GM21786 (cell line): ENCODE data around the gene MBP.
A peak's percentile ranks its signal among the peaks of the same experiment; 100 is the strongest.
"Not testable (repeated sequence)": the region's sequence is repeated elsewhere in the genome, so short reads cannot be mapped to it uniquely, and the experiment has no call there.

Source experiments
- ATAC-seq: cut with Tn5 transposase; IDR thresholded peaks from one replicate; pipeline ENCODE4 v1.9.1; 2021; ENCODE audit not compliant: unreplicated experiment

The MBP gene

DNA sequence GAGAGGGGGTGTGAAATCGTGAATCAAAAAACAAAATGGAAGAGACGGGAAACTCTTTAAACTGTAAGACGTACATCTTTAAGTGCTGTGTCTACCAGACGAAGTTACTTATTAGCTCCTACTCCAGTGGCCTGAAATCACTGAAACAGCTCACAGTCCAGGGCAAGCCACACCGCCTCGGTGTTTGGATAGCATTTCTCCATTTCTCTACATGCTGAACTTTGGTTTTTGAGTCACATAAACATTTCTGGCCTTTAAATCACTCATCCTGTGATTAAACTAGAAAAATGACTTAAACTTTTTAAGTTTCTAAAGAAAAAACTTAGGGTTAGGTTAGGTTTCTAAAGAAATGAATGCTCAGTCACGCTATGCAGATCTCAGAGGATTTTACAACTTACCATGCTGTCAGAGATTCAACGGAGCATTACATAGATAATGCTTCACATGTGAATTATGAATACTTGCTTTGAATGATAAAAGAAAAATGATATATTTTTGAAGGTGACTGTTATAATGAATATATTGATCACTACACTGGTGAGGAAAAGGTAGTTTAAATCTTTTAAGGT, 138.4 kb downstream of the MBP start:
- no peak for ATAC-seq

DNA sequence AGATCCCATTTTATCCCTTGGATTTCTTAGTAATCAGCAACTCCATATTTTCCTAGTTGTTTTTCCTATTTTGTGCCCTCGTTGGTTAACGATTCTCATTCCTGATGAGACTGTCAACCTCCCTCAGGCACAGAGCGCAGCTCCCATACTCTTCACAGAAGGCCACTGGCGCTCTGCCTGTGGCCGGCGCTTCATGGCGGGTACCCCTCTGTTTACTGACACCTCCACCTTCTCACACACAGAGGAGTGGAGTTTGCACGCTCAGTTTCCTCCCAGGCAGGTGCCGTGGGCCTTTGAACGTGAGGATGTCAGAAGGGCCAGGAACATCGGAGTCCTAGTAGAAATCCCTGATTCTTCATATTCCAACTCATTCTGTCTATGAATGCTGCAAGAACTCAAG, 139.0 kb downstream of the MBP start:
- ATAC-seq, result no peak

DNA sequence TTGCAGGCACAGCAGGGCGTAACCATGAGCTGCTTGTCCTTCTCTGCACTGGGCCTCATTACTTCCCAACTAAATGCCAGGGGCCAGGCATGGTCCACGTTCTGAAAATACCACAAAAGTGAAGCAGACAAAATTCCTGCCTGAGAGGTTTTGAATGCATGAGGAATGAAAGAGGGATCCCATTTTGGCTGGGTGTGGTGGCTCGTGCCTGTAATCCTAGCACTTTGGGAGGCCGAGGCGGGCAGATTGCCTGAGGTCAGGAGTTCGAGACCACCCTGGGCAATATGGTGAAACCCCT, 139.5 kb downstream of the MBP start:
- ATAC-seq, result no peak

DNA sequence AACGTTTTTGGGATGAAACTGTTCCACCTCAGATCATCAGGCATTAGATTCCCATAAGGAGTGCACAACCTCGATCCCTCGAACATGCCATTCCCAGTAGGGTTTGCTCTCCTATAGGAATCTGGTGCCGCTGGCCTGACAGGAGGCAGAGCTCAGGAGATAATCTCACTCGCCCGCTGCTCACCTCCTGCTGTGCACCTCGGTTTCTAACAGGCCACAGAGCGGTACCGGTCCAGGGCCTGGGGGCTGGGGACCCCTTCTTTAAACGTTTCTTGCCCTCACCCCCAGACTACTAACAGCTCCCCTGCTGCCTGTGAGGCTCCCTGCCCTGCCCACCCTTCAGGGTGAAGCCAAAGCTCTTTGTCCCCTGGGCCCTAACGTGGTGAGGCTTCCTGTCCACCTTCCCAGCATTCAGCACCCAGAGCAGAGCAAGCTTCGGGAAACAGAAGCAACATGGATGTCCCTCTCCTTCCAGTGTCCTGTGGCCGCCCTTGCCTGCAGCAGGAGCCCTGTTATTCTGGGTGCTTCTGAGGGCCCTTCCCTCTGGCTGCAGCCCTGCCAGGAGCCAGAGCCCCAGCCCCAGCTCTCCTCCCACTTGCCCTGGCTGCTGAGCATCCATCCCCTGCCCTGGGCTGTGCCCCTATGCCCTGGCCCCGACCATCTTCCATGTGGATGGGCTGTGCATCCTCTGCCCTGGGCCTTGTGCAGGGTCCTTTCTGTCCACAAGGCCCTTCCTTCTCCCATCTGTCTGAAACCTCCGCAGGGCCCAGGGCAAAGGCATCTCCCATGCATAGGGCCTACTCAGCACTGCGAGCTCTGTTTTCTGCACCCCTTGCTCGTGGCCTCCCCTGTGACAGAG, 140.1 kb downstream of the MBP start:
- no peak for ATAC-seq

DNA sequence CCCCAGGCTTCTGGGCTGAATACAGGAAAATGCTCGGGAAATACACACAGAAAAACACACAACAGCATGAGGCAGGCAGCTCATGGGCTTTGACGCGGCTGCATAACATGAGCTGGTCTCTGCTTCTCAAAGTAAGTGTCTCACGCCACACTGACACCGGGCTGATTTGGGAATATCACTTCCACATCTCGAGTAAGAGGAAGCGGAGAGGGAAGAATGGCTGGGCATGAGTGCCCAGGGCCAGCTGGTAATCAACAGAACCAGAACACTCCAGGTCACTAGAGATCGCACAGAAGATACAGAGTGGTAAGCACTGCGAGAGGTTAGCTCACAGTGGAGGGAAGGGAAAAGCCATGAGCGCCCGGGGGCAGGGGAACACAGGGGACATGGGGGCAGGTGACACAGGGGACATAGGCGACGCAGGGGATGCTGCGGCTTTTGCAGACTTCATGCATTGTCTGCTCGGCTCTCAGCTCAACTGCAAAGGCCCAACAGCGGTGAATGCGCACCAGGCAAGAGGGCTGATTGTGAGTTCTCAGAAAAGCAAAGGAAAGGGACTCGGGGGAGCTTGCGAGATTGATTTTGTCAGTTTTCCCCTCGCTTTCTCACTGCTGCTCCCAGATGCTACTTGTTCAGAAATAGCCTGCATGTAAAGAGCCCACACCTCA, 141.4 kb downstream of the MBP start:
- ATAC-seq, result no peak

DNA sequence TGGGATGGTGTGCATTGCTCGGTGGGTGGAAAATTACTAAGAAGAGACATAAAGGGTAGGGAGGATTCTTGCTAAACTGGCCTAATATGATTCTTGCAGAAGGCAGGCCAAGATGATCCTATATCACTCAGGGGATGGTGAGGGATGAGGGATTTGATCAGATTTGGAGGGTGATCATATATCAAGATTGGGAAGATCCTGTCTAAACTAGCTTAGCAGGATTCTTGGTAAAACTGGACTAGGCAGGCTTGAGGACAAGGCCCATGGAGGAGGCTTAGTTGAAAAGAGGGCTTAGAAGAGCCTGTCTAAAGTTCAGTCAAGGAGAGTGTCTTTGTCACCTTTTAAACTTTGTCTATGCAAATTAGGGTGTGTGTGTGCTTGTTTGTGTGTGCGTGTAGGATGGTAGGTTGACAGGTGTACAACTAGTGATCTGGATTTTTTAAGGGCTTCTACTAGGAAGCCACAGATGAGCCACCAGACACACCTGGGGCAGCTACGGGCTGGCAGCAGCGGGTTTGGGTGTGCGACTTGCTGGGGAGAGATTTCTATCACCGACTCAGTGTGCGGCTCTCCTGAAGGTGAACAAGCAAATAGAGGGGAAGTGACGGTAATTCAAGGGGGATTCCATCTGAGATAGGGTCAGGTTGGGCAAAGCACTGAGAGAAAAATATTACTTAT, 142.1 kb downstream of the MBP start:
- not testable (repeated sequence) for ATAC-seq

DNA sequence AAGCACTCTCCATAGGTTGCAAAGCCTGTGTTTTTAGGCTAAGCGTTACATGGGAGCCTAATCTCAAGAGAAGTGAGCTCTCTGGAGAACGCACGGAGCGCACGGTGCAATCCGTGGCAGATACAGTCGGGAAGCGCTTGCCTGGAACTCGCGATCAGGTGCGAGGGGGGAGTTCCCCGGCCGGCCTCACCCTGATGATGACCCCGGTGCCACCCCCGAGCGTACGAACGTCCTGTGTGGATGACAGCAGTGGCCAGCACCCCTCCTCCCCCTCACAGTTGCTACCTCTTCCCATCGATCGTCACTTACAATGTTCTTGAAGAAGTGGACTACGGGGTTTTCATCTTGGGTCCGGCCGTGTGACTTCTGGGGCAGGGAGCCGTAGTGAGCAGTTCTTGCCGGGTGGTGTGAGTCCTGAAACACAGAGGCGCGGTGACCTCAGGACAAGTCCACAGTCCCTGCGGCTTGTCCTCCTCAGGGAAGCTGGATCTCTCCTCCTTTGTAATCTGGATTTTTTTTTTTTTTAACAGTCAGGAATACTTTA, 142.9 kb downstream of the MBP start:
- ATAC-seq, result no peak

DNA sequence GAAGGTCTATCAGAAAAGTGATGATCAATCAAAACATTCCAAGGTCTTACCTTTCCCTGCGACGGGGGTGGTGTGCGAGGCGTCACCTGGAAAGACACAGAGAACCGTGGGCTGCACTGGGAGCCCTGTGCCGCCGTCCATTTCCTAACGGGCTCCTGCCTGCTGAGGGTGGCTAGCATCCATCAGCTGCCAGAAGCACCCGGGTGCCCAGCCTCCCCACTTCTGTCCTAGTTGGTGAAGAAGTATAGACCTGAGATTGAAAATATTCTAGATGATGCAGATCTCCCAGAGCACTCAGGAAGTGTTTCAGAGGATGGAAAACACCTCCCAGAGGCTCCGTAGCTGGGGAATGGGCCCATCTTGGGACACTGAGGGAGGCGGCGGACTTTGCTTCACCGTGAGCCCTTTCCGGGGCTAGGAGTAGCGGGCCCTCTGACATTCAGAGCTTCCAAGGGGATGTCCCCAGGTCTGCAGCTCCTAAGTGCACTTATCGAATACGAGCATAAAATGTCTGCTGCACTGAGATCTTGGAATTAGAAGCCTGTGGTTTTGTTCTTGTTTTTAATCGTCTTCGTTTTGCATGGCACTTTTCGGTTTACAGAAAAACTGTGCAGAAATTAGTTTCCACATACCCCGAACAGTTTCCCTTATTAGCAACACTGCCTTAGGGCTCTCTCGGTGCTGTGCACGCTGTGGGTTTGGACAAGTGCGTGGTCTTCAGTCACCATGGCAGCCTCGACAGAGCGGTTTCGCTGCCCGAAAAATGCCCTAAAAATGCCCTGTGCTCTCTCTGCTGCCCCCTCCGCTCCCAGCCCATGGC, 143.5 kb downstream of the MBP start:
- no peak for ATAC-seq

DNA sequence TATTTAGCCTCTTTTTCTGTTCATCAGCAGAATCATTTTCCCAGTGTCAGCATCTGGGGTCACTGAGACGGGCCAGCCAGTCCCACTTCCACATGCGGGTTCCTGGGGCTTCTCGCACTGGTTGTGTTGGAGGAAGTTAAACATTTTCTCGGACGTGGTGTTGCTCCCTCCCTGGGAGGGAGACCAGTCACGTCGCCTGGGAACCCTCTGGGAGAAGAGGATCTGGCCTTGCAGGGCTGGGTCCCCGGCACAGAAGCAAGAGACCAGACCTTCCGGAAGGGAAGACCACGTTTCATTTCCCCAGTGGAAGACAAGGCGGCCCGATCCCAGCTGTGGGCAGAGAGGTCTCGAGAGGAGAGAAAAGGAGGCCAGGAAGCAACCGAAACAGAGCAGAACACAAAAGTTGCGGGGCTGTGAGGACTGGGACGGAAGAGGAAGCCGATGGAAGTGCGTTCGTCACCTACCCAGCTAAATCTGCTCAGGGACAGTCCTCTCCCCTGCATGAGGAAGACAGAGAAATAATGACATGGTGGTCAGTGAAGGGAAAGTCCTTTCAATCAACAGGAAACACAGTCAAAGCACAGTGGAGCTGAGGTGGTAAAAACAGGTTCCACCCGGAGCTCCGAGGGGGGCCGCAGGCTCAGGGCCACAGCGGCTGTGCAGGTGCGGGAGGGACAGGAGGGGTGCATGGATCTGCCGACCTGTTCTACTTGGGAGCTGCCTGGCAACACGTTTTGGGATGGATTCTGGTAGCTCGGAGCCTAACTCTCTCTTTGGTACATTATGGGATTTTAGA, 144.4 kb downstream of the MBP start:
- no peak for ATAC-seq

DNA sequence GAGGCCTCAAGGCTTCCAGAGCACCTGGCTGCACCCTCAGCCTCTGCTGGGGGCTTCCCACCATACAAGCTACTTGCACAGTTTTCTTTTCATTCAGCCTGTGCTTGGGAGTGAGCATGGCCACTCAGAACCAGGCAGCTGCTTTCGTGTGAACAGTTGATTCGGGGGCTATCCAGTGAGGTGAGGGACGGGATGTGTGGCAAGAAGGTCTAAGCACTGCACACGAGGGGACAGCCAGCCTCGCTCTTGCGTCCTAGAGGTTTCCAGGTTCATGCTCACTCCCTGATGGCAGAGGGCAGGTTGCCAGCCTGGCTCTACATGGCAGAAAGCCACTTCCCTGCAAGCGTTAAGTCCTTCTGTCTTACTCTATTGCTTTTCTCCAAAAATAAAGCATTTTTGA, 146.2 kb downstream of the MBP start:
- ATAC-seq, result no peak

DNA sequence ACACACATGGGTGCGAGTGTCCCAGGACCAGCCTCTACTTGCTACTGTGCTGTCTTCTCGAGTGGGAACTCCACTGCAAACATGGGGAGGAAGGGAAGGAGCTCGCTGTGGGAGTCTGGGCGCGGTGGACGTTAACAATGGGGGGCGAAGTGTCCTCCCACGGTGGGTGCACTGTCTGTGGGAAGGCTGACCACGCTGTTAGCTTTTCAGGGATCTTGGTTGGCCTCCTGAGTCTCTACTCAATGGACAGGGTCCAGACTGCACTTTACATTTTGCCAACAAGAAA, 146.7 kb downstream of the MBP start:
- ATAC-seq, result no peak

DNA sequence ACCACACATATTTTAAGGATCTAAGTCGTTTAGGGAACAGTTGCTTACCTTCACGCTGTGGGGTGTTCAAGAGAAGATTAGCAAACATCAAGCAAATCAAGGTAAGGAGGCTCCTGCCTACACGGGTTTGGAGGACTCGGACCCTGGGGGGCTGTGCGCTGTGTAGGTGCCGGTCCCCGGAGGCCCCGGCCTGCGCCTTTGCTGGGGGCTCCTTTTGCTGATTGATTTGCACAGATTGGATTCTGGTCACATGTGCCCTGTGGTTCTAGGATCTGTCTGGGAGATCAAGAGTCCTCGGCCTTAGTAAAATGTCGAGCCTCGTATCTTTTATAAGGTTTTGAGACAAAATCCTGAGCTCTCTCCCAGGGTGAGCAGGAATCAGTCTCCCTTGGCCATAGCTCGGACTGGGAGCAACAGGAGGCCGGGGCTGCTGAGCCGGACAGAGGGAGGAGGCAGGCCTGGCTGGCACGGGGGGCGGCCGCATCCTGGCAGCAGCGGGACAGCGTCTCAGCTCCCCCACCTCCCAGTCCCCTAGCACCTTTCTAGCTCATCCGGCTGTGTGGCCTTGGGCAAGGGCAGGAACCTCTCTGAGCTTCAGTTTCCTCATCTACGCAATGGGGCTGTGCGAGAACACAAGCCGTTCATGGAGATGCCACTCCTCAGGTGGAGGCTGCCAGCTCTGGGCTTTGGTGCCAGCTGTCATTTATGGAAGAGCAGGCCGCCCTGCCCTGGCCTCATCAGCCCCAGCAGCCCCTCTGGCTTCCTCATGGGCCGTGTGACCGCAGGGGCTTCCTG, 147.2 kb downstream of the MBP start:
- no peak for ATAC-seq

DNA sequence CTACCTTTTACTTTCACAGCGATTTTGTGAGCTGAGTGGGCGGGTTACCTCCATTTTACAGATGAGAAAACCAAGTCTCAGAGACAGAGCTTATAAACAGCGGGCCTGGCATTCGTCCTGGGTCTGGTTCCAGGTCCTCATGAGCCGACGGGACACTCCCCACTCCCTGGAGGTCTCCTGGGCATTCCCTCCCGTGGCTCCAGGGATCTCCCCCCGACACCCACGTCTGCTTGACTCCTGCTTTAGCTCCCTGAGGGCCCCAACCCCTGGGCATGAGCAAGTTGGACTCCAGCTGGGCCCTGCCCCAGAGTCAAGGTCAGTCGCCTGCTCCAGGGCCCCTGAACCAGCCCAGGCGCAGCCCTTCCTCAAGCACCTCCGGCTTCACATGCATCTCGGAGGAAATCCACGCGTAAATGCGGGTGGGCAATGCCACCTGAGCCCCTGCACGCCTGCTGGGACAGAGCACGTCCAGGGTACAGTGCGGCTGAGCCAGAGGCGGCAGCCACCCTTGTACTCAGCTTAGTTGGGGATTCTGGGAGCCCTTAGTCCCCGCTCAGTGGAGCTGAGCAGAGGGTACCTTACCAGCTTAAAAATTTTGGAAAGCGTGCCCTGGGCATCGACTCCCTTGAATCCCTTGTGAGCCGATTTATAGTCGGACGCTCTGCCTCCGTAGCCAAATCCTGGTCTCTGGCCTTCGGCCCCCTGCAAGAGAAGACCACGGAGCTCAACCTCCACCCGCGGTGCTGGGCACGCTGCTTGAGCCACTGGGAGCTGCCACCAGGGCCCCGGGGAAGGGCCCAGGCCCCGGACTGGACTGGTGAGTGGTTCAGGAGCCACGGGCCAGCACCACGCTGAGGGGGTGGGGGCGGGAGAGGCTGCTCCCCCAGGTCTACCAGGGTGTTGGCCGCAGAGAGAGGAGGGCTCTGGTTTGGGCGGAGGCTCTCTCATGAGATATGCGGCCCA, 148.1 kb downstream of the MBP start:
- no peak for ATAC-seq

DNA sequence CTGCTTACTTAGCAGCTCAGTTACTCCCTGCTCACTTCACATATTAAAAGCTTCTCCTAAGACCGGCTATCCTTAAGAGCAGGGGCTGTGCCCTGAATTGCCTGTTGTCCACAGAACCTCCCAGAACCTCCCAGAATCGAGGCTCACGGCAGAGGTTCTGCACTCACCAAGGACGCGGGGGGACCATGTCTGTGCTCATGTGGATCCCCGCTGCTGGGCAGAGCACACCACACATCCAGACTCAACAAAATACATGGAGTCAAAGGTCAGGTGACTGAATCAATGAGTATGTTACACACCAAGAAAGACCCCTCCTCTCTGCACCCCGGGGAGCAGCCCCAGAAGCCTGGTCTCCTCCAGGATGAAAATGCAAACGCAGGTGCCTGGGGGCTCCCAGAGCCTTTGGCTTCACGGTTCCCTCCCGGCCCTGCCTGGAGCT, 149.0 kb downstream of the MBP start:
- no peak for ATAC-seq

DNA sequence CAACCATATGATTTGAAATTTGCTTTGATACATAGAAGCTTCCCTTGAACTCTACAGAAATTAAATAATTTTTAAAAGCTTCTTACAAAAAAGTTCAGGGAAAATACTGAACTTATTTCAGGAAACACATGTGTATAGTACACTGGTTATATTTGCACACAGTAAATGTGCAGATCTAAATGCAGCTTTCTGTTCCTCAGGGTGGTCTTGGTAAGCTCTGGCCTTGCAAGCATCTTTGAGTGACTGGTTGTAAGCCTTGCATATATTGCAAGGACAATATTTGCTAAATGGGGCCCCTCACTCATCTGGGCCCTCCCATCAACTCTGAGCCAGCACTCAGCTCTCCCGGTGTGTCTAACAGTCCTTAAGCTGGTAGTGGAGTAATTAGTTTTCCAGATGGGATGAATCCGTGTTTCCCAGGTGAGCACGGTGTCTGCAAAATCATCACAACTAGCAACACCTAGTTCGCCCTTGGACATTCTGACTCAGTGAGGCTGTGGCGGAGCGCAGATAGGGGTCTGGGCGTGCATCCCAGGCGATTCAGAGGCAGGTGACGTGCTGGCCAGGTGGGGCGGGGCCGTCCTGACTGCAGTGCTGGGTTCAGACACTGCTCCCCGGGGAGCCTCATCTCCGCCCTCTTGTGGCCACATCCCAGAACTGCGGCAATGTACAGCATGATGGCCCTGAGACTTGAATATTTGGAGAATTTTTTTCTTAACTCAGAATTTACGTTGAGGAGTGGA, 149.6 kb downstream of the MBP start:
- ATAC-seq, result peak; percentile 68

DNA sequence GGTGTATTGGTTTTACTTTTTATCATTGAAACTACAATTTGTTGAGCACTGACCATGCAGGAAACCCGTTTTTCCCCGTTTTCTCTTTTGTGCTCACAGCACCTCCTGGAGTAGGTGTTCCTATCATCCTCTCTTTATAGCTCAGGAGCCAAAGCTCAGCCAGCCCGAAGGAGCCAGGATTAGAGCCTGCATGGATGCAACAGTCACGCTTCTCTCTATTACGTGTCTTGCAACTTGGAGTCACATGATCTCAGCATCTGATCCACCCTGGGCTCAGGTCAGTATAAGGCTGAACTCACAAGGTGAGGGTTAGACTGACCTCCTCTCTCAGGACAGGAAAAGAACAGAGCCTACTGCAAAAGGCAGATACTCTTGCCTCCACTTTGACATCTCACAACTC, 150.5 kb downstream of the MBP start:
- no peak for ATAC-seq

DNA sequence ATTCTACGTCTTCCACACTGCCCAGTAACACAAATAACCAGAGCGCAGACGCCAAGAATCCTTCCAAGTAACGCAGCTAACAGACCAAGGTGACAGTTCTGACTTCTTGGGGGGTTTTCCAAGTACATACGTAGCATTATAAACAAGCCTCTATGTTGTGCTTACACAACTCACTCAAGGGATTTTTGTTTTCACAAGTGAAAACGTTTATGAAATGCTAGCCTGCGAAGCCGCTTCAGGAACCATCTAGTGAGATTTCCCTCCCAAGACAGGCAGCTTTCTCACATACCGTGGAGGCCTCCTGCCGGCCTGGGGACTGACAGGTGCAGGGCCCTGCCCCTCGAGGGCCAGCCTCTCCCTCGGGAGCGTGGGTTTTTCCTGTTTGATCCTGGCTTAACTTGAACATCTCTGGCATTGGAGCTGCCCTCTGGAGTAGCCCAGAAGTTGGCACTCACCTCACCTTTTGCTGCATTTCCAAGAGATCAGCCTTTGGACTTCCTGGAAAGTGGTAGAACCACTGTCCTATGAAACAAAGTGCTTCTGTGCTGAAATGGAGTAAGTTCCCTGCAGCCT, 151.1 kb downstream of the MBP start:
- peak; percentile 46 for ATAC-seq
